ENCODE measurements around the gene PATL1. TPM values are rescaled to one million over a fixed set of nuclear protein-coding genes. Genes with fewer than 3 reads are reported as not detected.

The PATL1 gene
- total RNA-seq, 4 donors from 2014 or later = 13.5 to 93.9 (median 20.9) TPM

DNA sequence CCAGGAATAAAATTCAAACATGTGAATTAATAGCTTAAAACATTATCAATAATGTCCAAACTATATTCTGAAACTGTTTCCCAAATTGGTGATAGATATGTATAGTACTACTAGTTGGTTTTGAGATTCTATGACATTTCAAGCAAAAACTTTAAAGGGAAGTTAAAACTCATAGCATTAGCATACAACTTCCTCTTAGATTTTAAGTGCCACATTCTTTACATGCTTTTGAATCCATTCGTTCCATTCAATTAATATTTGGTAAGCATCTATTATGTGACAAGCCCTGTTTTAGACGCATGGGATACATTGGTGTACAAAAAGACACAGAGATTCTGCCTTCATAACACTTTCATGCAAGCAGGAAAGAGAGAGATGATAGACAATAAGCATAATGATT, 8.9 kb downstream of the PATL1 start:
- Histone ChIP-seq H3K9me3 (no peaks in the 10 kb centered on the region), H3K27me3 (no peaks in the 10 kb centered on the region), H3K27ac (no peak overlapping the region), H3K4me1 (peaks cover 0 to 7% (median 0%) of the 10 kb centered on the region in 4 donors), H3K4me3 (no peak overlapping the region), H3K36me3 (peaks cover 0 to 61% (median 30%) of the 10 kb centered on the region in 4 donors)
- intact Hi-C loops (cut with DNase I; ENCODE audit: low total_unique reads) (no loop called here), in situ Hi-C loops (cut with MboI; ENCODE audit: low pct_ligation_motif_present in 1 of 4, low pct_unique_long_range_greater_than_20kb in 1 of 4, low sequenced_read_pairs in 3 of 4) (no loop called here)
- DNase-seq = no peak
- TF ChIP-seq CTCF (IDR thresholded peaks at IDR 0.05) = no peak
- TF ChIP-seq POLR2A (IDR thresholded peaks at IDR 0.05) = no peak
- TF ChIP-seq POLR2AphosphoS5 (IDR thresholded peaks at IDR 0.05) = no peak
- TF ChIP-seq EP300 (IDR thresholded peaks at IDR 0.05; ENCODE audit: low read depth) = no peak
- WGBS, 2 donors (ENCODE audit: low coverage in 1 of 2) = 64 to 72% methylated on average over 2 of the region's 2 CpGs

DNA sequence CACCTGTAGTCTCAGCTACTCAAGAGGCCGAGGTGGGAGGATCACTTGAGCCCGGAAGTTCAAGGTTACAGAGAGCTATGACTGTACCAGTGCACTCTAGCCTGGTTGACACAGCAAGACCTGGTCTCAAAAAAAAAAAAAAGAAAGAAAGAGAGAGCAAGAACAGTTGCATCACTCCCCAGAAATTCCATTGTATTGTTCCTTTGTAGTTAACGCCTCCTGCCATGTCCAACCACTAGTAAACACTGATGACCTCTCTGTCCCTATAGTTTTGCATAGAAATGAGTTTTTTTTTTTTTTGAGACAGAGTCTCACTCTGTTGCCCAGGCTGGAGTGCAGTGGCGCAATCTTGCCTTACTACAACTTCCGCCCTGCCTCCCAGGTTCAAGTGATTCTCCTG, 10.8 kb downstream of the PATL1 start:
- H3K4me1 ChIP-seq = peaks cover 0 to 7% (median 0%) of the 10 kb centered on the region in 4 donors
- H3K27ac ChIP-seq = no peak overlapping the region
- H3K27me3 ChIP-seq = no peaks in the 10 kb centered on the region
- intact Hi-C loops (cut with DNase I; ENCODE audit: low total_unique reads) (no loop called here), in situ Hi-C loops (cut with MboI; ENCODE audit: low pct_ligation_motif_present in 1 of 4, low pct_unique_long_range_greater_than_20kb in 1 of 4, low sequenced_read_pairs in 3 of 4) (no loop called here)
- H3K36me3 ChIP-seq = peaks cover 0 to 74% (median 33%) of the 10 kb centered on the region in 4 donors
- TF ChIP-seq POLR2AphosphoS5 (IDR thresholded peaks at IDR 0.05) = no peak
- no peak for TF ChIP-seq CTCF (IDR thresholded peaks at IDR 0.05)
- TF ChIP-seq EP300 (IDR thresholded peaks at IDR 0.05; ENCODE audit: low read depth) = no peak
- TF ChIP-seq POLR2A (IDR thresholded peaks at IDR 0.05) = no peak
- WGBS, 2 donors (ENCODE audit: low coverage in 1 of 2) = 97 to 100% methylated on average over 1 to 5 of the region's 5 CpGs
- DNase-seq = no peak
- no peaks in the 10 kb centered on the region for H3K9me3 ChIP-seq
- no peak overlapping the region for H3K4me3 ChIP-seq

DNA sequence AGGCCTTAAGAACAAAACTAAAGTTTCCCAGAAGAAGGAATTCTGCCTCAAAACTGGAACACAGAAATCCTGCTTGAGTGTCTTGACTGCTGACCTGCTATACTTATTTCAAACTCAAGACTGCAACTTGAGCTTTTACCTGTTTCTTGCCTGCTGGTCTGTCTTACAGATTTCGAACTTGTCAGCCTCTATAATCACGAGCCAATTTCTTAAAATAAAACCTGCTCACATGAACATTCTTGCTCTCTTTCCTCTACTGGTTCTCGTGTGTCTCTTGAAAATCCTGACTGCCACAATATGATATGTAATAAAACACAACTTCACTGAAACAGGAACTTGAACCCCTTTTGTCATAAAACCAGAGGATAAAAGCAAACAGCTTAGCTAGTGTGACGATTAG, 13.9 kb downstream of the PATL1 start:
- no peak for DNase-seq
- 69 to 75% methylated on average over 4 of the region's 4 CpGs for WGBS, 2 donors (ENCODE audit: low coverage in 1 of 2)
- Histone ChIP-seq H3K27ac (no peak overlapping the region), H3K36me3 (peaks cover 0 to 85% (median 43%) of the 10 kb centered on the region in 4 donors), H3K4me1 (no peaks in the 10 kb centered on the region), H3K4me3 (no peak overlapping the region), H3K27me3 (no peaks in the 10 kb centered on the region), H3K9me3 (no peaks in the 10 kb centered on the region)
- no peak for TF ChIP-seq EP300 (IDR thresholded peaks at IDR 0.05; ENCODE audit: low read depth)
- no peak for TF ChIP-seq POLR2A (IDR thresholded peaks at IDR 0.05)
- no peak for TF ChIP-seq POLR2AphosphoS5 (IDR thresholded peaks at IDR 0.05)
- TF ChIP-seq CTCF (IDR thresholded peaks at IDR 0.05) = no peak
- intact Hi-C loops (cut with DNase I; ENCODE audit: low total_unique reads) (no loop called here), in situ Hi-C loops (cut with MboI; ENCODE audit: low pct_ligation_motif_present in 1 of 4, low pct_unique_long_range_greater_than_20kb in 1 of 4, low sequenced_read_pairs in 3 of 4) (no loop called here)

DNA sequence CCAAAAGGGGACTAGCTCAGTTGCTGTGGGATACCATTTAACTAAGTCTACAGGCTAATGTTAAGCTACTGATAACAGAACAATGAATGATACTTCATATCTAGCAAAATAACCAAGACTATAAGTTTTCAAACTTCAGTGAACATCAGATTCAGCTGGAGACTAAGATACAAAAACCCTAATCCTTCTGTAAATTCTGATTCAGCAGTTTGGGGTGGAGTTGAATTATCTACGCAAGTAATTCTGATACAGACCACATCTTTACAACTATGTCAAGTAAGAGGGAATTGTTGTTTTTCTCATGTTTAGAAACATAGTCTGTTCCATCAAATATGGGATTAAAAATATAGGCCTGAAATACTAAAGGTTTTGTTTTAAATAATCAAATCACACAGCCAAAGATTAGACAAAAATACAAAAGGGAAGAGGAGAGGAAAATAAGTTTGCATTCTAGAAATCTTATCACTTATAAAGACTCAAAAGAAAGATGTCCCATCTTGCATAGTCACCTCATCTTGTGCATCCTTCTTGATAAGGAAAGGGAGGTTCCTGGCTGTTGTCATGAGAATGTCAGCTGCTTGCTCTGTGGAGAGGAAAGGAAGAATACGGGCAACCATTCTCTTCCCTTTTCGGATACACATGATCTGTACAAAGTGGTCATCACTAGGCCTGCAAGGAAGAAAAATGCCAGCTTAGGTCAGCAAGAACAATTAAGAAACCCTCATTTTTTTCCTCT, 21.4 kb downstream of the PATL1 start:
- in situ Hi-C loops (cut with MboI; ENCODE audit: low pct_ligation_motif_present in 1 of 4, low pct_unique_long_range_greater_than_20kb in 1 of 4, low sequenced_read_pairs in 3 of 4) (no loop called here), intact Hi-C loops (cut with DNase I; ENCODE audit: low total_unique reads) (no loop called here)
- DNase-seq = no peak
- 88 to 89% methylated on average over 3 of the region's 3 CpGs for WGBS, 2 donors (ENCODE audit: low coverage in 1 of 2)
- Histone ChIP-seq H3K27ac (no peak overlapping the region), H3K9me3 (no peaks in the 10 kb centered on the region), H3K4me3 (no peak overlapping the region), H3K27me3 (no peaks in the 10 kb centered on the region), H3K36me3 (peaks cover 0 to 87% (median 38%) of the 10 kb centered on the region in 4 donors), H3K4me1 (no peaks in the 10 kb centered on the region)
- no peak for TF ChIP-seq CTCF (IDR thresholded peaks at IDR 0.05)
- no peak for TF ChIP-seq POLR2AphosphoS5 (IDR thresholded peaks at IDR 0.05)
- TF ChIP-seq EP300 (IDR thresholded peaks at IDR 0.05; ENCODE audit: low read depth) = no peak
- TF ChIP-seq POLR2A (IDR thresholded peaks at IDR 0.05) = no peak

Measured in transverse colon (tissue), 4 donors.